HG02981 (cell line): Measurements from ENCODE around the gene CSH2.

Experiments used
- ATAC-seq: cut with Tn5 transposase; IDR thresholded peaks from one replicate; pipeline ENCODE4 v1.9.1; 2021; ENCODE audit warnings: mild to moderate bottlenecking, moderate library complexity; ENCODE audit not compliant: unreplicated experiment

The CSH2 gene

DNA sequence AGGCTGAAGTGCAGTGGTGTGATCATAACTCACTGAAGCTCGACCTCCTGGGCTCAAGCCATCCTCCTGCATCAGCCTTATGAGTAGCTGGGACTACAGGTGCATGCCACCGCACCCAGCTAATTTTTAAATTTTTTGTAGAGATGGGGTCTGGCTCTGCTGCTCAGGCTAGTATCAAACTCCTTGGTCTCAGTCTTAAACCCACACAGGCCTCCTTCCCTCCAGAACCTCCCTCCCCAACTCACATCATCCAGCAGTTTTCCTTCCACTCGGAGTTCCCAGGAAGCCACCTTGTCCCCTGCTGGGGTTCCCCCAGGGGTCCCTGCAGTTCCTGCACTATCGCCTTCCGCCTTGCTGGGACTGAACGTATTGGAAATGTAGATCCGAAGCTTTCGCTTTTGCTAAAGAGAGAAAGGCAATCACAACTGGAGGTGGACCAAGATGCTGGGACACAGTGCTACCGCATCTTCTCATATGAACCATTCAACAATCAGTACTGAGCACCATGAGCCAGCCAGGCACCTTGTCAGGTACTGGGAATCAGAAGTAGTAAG is 38.2 kb downstream of the CSH2 start:
- ATAC-seq, result no peak

DNA sequence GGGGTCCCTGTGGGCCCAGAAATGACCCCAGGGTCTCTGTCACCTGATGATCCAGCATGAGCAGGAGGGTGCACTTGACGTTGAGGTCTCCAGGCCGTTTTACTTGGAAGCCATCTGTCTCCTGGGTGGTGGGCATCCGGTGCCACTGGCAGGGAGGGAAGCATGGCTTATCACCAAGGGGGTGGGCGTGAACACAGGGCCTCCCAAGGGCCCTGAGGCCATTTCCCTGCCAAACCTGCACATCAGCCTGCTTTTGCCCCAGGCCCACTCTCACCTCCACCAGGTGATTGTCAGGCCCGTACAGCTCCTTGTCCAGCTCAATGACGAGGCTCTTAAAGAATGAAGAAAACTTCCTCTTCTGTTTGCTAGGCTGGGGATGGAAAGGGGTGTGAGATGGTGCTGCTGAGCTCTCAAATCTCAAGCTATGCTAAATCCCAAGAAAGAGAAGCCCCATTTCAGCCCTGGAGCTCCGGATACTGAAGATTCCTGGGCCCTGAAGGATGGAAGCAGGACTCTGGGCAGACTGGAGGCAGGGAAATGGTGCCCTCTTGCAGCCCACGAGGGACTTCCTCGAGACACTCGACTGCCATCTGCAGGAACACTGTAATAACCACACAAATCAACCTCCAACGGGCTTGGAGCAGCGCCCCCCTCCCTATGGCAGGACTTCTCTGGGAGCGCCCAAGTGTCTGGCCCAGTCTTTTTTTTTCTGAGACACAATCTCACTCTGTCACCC is 38.9 kb downstream of the CSH2 start:
- ATAC-seq, result peak; percentile 54

DNA sequence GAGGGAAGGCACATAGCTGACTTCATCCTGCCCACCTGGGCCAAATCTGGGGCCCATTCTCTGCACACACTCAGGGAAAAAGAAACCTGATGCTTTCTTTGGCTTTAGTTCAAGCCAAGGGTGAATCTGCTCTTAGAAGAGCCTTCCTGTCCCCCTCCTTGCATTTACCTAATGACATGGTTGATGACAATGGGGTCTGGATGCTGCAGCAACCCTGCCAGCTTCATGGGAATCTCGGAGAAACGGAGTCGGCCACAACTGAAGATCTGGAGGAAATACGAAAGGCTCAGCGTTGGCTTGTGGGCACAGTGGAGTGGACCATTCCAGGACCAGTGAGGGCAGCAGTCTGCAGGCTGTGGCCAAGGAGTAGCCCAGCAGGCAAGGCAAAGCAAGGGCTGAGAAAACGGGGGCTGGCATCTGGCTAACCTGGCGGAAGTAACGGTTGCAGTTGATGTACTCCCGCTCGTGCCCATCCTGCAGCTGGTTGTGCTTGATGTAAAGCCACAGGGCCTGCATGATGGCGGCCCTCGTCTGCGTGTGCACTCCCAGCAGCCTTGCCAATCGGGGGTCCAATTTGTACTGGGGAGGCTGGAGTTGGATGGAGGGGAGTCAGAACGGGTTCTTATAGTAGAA is 39.6 kb downstream of the CSH2 start:
- no peak for ATAC-seq

DNA sequence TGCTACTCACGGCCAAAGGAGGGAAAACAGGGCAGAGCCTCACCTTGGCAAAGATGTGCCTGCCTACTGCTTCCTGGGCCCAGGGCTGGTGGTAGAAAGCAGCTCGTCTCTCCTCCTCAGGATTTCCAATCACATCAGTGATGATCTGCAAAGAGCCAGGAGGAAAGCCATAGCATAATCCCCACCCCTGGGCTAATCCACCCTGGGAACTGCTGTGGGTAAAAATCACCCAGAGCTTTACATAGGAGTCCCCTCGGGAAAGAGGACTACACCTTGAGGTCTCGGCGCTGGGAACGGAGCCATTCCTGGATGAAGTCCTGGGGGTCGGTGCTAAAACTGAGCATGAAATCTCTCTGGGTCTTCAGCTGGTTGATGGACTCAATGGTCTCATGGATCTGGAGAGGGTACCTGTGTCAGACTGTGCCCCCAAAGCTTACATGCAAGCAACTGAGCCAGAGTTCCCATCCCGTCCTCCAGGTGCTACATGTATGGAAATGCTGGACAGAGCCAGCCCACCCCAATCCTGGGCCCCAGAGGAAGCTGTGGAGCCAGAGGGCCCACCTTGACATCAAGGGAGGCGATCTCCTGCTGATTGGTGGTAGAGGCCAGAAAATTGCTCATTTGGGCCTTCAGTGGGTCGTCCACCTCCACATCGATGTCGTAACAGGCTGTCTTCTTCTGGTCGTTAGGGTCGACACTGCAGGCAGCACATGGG is 40.3 kb downstream of the CSH2 start:
- ATAC-seq, result no peak

DNA sequence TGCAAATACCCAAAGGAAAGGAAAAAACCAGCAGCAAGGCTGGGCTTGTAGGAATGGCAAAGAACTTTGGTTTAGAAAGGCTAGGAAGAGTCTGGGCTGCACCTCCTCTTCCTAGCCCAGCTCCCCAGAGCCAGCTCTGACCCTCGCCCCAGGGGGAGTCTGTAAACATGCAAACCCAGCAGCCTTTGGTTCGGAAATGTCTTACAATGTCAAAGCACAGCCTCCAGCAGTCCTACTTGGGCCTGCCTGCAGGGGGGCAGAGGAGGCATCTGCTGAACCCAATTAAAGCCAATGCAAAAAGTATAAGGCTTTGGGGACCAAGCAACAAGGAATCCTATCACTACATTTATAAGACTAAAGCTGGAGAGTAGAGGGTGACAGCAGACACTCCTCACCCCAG is 41.0 kb downstream of the CSH2 start:
- ATAC-seq, result no peak

DNA sequence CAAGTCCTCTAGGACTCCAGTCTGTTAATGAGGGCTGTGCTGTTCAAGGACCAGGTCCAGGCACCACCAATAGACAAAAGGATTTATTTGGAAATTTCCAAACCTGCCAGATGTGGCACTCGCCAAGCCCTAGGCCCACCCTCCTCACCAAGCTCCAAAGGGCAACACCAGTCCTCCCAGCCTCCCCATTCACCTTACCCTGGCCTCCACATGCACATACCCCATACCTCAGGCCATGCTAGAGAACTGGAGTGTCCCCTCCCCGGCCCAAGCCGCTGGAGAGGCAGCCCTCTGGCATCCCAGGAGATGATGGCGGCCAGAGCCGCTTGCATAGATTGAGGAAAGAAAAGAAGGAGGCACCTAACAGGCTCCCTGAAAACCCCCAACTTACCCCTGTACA is 41.5 kb downstream of the CSH2 start:
- no peak for ATAC-seq

DNA sequence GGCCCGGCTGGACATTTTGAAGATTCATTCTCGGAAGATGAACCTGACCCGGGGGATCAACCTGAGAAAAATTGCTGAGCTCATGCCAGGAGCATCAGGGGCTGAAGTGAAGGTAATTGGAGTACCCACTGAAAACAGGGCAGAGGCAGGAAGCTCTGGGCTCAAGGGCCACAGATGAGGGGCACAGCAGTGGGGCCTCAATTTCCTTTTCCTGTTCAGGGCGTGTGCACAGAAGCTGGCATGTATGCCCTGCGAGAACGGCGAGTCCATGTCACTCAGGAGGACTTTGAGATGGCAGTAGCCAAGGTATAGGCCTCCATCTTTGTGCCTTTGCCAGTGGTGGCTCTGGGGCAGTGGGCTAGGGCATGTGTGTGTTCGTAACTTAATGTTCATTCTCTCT is 42.0 kb downstream of the CSH2 start:
- ATAC-seq, result no peak

DNA sequence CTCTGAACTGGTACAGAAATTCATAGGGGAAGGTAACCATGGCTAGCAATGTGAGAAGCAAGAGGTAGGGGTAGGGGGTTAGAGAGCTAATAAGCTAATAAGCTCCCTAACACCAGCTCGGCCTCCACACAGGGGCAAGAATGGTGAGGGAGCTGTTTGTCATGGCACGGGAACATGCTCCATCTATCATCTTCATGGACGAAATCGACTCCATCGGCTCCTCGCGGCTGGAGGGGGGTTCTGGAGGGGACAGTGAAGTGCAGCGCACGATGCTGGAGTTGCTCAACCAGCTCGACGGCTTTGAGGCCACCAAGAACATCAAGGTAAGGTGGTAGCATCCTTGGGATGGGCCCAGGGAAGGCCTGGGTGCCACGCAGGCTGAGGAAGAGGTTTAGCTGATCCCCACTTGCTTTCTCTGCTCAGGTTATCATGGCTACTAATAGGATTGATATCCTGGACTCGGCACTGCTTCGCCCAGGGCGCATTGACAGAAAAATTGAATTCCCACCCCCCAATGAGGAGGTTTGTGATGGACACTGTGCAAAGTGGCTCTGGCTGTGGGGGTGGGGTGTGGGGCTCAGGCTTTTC is 42.5 kb downstream of the CSH2 start:
- ATAC-seq, result no peak

DNA sequence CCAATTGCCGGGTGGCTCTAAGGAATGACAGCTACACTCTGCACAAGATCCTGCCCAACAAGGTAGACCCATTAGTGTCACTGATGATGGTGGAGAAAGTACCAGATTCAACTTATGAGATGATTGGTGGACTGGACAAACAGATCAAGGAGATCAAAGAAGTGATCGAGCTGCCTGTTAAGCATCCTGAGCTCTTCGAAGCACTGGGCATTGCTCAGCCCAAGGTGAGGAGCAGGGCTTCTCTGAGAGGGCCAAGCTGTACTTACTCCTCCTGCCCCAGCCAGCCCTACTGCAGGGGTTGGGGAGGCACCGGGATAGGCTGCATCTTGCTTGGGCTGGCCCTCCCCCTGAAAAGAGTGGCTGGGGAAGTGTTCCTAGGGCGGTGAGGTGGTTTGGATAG is 43.2 kb downstream of the CSH2 start:
- ATAC-seq, result no peak

DNA sequence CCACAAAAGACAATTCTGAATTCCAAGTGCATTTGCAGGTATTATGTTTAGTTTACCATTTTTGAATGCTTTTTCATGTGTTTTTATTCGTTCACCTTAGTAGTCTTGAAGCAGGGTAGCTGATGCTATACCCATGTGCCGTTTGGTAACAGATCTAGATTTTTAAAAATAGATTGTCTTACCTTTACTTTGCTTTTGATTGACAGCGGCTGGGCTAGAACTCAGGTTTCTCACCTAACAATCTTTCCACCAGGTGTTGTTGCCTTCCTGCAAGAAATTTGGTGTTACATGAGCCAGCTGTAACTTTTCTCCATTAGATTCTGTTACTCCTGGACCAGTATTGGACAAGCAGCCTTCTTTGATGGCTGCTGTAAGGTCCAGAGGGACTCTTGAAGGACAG is 44.5 kb downstream of the CSH2 start:
- ATAC-seq, result no peak

DNA sequence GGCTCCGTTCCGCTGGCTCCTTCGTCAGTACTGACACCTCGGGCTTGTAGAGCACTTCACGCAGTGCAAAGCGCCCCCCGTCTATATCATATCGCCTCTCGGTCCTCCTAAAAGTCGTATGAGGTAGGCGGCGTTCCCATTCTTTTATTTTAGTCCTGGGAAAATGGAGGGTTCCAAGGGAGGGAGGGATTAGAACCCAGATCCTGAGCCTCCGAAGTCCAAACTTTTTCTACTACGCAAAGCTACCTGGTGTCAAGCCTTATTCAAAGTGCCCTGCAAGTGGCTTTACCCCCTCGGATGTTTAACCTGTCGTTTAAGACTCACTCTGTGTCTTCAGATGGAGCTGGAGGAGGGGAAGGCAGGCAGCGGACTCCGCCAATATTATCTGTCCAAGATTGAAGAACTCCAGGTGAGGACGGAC is 45.7 kb downstream of the CSH2 start:
- no peak for ATAC-seq

DNA sequence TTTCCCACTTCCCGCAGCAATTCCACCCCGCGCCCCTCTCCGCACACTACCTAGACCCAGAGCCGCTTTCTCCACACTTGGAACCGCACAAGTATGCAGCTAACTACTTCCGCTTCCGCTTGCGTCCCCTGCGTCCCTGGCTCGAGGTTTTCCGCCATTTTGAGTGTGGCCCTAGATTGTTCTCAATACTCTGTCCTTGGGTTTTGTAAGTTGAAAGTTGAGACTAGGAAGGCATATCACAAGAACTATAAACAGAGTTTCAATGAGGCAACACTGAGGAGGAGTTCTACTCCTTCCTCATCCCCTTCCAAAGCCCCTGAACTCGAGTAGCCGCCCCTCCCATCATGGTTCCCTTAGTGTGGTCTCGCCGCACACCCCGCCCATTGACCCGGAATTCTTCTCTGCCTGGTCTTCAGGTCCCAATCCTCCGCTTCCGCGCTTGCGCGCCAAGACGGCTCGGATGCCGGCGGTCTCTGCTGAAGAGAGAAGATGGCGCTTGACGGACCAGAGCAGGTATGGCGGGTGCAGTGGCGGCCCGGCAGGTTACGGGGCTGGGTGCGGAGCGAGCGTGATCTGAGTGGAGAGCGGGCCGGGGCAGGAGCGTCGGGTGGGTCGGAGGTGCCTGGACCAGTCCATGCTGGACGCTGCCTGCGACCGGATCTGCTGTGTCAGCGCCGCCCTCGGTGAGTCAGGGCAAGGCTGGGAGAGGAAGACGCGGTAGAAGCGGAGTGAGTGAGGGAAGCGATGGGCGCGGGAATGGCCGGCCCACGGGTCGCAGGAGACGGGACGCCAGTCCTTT is 46.3 kb downstream of the CSH2 start, which contains the start of the genes FTSJ3 and PSMC5:
Gene FTSJ3, minus strand, starts transcription at position 662 of the 799 bp plus-strand sequence. CDS start 761 bp downstream, outside the sequence.
Gene PSMC5, plus strand, starts transcription at position 430 of the 799 bp plus-strand sequence. Its CDS starts 60 bp downstream, at position 490.
- peak; percentile 89 for ATAC-seq

DNA sequence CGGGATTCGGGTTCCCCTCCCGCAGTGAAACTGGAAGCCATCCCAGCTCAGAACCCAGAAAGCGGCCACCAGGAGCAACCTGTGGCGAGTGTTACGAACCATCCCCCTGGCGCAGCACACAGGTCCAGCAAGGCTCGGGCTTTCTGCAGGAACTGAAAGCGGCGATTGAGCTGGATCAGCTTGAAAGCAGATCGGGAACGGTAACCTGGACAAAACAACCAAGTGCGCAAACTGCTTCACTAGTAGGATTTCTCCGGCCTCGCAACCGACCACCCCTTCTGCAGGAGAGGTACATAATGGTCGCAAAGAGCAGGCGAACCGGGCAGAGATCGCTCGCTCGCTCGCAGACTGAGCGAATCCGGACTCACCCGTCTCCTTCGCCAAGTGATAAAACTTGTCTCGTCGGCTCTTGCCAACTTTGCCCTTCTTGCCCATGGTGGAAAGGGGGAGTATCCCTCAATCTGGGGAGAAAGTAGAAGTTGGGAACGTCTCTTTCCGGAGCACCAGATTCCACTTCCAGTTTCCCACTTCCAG is 46.9 kb downstream of the CSH2 start:
- no peak for ATAC-seq

DNA sequence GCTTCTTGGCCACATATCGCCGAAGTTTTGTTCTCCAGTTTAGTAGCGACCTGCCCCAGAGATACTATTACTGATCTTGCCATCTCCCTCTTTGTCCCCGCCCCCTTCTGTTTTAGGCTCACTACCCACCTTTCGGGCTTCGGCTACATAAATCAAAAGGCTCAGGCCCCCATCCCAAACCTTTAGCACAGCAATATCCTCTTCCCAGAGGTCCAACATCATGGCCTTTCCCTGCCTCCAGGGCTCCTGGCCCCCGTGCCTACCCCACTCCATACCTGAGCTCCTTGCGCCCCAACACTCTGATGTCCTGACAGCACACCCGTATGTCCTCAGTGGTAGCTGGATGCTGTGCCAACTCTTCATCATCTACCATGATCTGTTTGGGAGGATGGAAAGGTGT is 49.1 kb downstream of the CSH2 start:
- ATAC-seq, result no peak

DNA sequence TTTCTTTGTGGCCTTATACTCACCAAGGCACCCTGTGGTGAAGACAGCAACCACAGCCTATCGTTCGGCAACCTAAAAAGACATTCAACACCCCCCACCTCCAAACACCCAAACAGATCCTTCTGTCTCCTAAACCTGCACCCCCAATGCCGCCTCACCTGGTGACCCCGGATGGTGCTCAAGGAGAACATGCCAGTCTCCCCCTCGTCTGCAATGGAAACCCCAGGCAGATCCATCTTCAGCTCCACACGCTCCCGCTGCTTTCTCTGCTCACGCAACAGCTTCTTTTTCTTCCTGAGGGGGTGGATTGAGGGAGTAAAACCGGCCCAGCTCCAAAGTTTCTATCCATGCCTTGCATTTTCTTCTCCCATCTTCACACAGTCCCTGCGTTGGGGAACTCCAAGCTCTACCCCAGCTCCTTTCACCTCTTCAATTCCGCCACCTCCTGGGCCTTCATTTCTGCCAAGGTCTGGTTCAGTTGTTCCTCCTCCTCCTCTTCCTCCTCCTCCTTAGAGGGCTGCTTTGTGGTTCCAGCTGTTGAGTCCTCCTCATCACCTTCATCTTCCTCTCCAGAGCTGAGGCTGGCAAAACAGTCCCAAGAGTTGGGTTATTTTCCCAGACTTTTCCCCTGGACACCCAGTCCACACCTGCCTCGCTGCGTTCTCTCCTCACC is 49.7 kb downstream of the CSH2 start:
- no peak for ATAC-seq

DNA sequence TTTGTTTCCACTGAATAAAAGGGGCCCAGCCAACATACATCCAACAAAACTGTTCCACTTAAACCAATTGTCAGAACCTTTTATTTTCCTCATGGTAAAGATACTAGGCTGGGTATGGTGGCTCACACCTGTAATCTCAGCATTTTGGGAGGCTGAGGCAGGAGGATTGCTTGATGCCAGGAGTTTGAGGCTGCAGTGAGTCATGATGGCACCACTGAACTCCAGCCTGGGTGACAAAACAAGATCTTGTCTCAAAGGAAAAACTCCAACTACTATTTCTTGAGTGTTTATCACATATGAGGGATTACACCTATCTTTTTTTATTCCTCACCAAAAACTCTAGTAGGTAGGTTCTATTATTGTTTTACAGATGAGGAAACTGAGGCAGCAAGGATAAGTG is 50.9 kb downstream of the CSH2 start:
- no peak for ATAC-seq
